HepG2 (cell line): ENCODE results near the gene SSR2. TPM values are rescaled to one million over a fixed set of nuclear protein-coding genes. Genes with fewer than 3 reads are reported as not detected.
A peak's percentile ranks its signal among the peaks of the same experiment; 100 is the strongest.

Experiments
- CEBPG ChIP-seq: IDR thresholded peaks from 2 replicates; pipeline ENCODE4 v1.6.1; 2016
- ELF4 ChIP-seq: sonication (generic); formaldehyde crosslinking; IDR thresholded peaks from 2 replicates; pipeline ENCODE4 v1.5.0; 2020; ENCODE audit warnings: missing genetic modification reagents, mild to moderate bottlenecking, moderate library complexity, borderline replicate concordance
- THRA ChIP-seq: sonication (generic); formaldehyde crosslinking; IDR thresholded peaks from 2 replicates; pipeline ENCODE4 v1.4.0; 2020; ENCODE audit warnings: missing genetic modification reagents, borderline replicate concordance
- ZNF687 ChIP-seq: sonication (generic); formaldehyde crosslinking; IDR thresholded peaks from 2 replicates; pipeline ENCODE4 v1.5.1; 2020; ENCODE audit warnings: mild to moderate bottlenecking, missing genetic modification reagents, moderate library complexity
- polyA plus RNA-seq, 8 experiments: library from polyadenylated mRNA; depleted of rRNA in 3 of 8; stranded (reverse) in 7 of 8; unstranded in 1 of 8; fragments of >200 nt; fragmentation: Illumina TruSeq in 4 of 8; extraction: Trizol in 4 of 8; gene quantifications; 2 replicates each; pipeline versions ENCODE4 v1.2.1 to v1.2.3, GENCODE V29; 2011 to 2016; ENCODE audit warnings: low read depth in 4 of 8, missing spikeins in 1 of 8, mixed read lengths in 1 of 8; ENCODE audit not compliant: insufficient read depth in 1 of 8
- total RNA-seq, 5 experiments: library from RNA; depleted of rRNA; stranded (reverse); fragments of >200 nt; fragmentation: Illumina TruSeq; extraction: Trizol; gene quantifications; 2 replicates each; pipeline ENCODE4 v1.2.3, GENCODE V29; 2016; ENCODE audit warnings: low read depth in 1 of 5
- TF ChIP-seq, protein P1 (sequence below): sonication (generic); formaldehyde crosslinking; IDR thresholded peaks from 2 replicates; pipeline ENCODE4 v1.5.1; 2020; ENCODE audit warnings: missing genetic modification reagents, mild to moderate bottlenecking, borderline replicate concordance
- TF ChIP-seq, protein P2 (sequence below): sonication (generic); formaldehyde crosslinking; IDR thresholded peaks from 2 replicates; pipeline ENCODE4 v1.4.0; 2020; ENCODE audit warnings: low read depth, missing genetic modification reagents

Gene SSR2
- total and polyA plus RNA-seq, 2 of the 13 experiments (the other 11 are each of a cell fraction or from before 2014, with no cell fraction given) = 284 to 461 TPM

GRCh38 chr1:155978325-155978972 lies 42.3 kb downstream of the SSR2 start, which contains the start of gene ARHGEF2 (continued):
- TF ChIP-seq ZNF687 (CRISPR knock-in tag) (peak; percentile 81), THRA (CRISPR knock-in tag) (peak; percentile 29; the same call in 1 of the 2 replicates), ELF4 (CRISPR knock-in tag) (0 out of 2 replicates have a peak, but pooled peaks have one; percentile 43), CEBPG (no peak)
- TF ChIP-seq, protein P1, sequence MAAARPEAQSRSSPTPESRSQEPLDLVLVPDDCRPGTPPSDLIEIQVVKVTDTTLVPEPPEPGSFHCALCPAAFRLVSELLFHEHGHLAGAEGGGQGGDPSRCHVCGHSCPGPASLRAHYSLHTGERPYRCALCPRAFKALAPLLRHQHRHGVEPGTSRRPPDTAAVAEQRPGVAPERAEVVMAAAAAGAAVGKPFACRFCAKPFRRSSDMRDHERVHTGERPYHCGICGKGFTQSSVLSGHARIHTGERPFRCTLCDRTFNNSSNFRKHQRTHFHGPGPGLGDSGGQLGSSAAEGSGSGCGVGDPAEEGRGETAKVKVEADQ (CRISPR knock-in tag) = no peak
- TF ChIP-seq, protein P2, sequence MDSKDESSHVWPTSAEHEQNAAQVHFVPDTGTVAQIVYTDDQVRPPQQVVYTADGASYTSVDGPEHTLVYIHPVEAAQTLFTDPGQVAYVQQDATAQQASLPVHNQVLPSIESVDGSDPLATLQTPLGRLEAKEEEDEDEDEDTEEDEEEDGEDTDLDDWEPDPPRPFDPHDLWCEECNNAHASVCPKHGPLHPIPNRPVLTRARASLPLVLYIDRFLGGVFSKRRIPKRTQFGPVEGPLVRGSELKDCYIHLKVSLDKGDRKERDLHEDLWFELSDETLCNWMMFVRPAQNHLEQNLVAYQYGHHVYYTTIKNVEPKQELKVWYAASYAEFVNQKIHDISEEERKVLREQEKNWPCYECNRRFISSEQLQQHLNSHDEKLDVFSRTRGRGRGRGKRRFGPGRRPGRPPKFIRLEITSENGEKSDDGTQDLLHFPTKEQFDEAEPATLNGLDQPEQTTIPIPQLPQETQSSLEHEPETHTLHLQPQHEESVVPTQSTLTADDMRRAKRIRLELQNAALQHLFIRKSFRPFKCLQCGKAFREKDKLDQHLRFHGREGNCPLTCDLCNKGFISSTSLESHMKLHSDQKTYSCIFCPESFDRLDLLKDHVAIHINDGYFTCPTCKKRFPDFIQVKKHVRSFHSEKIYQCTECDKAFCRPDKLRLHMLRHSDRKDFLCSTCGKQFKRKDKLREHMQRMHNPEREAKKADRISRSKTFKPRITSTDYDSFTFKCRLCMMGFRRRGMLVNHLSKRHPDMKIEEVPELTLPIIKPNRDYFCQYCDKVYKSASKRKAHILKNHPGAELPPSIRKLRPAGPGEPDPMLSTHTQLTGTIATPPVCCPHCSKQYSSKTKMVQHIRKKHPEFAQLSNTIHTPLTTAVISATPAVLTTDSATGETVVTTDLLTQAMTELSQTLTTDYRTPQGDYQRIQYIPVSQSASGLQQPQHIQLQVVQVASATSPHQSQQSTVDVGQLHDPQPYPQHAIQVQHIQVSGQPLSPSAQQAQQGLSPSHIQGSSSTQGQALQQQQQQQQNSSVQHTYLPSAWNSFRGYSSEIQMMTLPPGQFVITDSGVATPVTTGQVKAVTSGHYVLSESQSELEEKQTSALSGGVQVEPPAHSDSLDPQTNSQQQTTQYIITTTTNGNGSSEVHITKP (CRISPR knock-in tag) = no peak
